Kidney (tissue), 14 donors: ENCODE data around the gene PPARA. TPM values are rescaled to one million over a fixed set of nuclear protein-coding genes. Genes with fewer than 3 reads are reported as not detected.
A peak's percentile ranks its signal among the peaks of the same experiment; 100 is the strongest.

ENCODE experiments used
- DNase-seq, 5 donors: peaks; one replicate each; pipeline ENCODE4 v3.0.0-alpha.2; 2013 to 2020
- FAIRE-seq: peaks from 2 replicates; lab custom pipeline; 2012; peaks lifted over from hg19 to GRCh38; lab: Jason Lieb, UNC
- H3K27ac ChIP-seq, 2 donors: one replicate each; pipeline ENCODE4 v1.7.0; 2013; ENCODE audit warnings: low read depth in 2 of 2, low read length in 2 of 2, inconsistent platforms in 1 of 2
- H3K27me3 ChIP-seq: one replicate; pipeline ENCODE4 v1.7.1; 2013; ENCODE audit warnings: low read length, inconsistent platforms; ENCODE audit not compliant: control insufficient read depth, insufficient read depth
- H3K36me3 ChIP-seq, 3 donors: one replicate each; pipeline versions ENCODE4 v1.7.0 to v1.7.1; 2013; ENCODE audit warnings: low read length in 3 of 3, control low read depth in 1 of 3, inconsistent platforms in 1 of 3; ENCODE audit not compliant: insufficient read depth in 3 of 3, control insufficient read depth in 2 of 3
- H3K4me1 ChIP-seq, 3 donors: one replicate each; pipeline versions ENCODE4 v1.7.0 to v1.7.1; 2013; ENCODE audit warnings: low read length in 3 of 3, inconsistent platforms in 1 of 3, low read depth in 1 of 3; ENCODE audit not compliant: control insufficient read depth in 2 of 3, insufficient read depth in 2 of 3
- H3K4me3 ChIP-seq, 3 donors: one replicate each; pipeline versions ENCODE4 v1.7.0 to v1.8.1; 2013; ENCODE audit warnings: low read length in 3 of 3, control low read depth in 1 of 3, inconsistent platforms in 1 of 3
- H3K9ac ChIP-seq, 3 donors: one replicate each; pipeline versions ENCODE4 v1.7.0 to v1.7.1; 2013; ENCODE audit warnings: low read length in 3 of 3, control low read depth in 1 of 3, inconsistent platforms in 1 of 3
- H3K9me3 ChIP-seq, 3 donors: one replicate each; pipeline versions ENCODE4 v1.7.0 to v1.7.1; 2013; ENCODE audit warnings: low read length in 3 of 3, control low read depth in 1 of 3, inconsistent platforms in 1 of 3; ENCODE audit not compliant: control insufficient read depth in 2 of 3, insufficient read depth in 1 of 3
- intact Hi-C: fragments of 100-400 bp; cut with DNase I; formaldehyde crosslinking; loops from one replicate; pipeline ENCODE4 v1.11.1; 2022
- polyA plus RNA-seq: library from polyadenylated mRNA; stranded (reverse); fragments of 350-450 nt; fragmentation: Illumina TruSeq; extraction: RNeasy Lipid Tissue Mini Kit (QIAGEN cat#74804); gene quantifications from one replicate; pipeline ENCODE4 v1.2.3, GENCODE V29; 2014; ENCODE audit warnings: low read depth, low replicate concordance; ENCODE audit not compliant: insufficient read depth
- total RNA-seq: library from RNA; stranded (reverse); fragmentation: NEBNext Ultra II Directional; extraction: Animal tissue kit (Norgen Biotek cat#: 25700); gene quantifications from one replicate; pipeline ENCODE4 v1.2.1, GENCODE V29; 2021
- TF ChIP-seq, protein P1 (sequence below): IDR thresholded peaks from 3 replicates; pipeline ENCODE4 v1.5.1; 2012; ENCODE audit warnings: mild to moderate bottlenecking, moderate library complexity, borderline replicate concordance; ENCODE audit not compliant: insufficient read depth; ENCODE audit errors: extremely low read depth
- donor health status: control.
- donor health status: control.
- donor health status: control.
- donor health status: control.
- donor health status: control.
- donor health status: DM: yes; HTN: yes; CAD: no.
- donor health status: Normal renal cell carcinoma (clear cell type).

The PPARA gene
- total and polyA plus RNA-seq, 2 donors from 2014 or later = 15.8 to 36.8 TPM

DNA sequence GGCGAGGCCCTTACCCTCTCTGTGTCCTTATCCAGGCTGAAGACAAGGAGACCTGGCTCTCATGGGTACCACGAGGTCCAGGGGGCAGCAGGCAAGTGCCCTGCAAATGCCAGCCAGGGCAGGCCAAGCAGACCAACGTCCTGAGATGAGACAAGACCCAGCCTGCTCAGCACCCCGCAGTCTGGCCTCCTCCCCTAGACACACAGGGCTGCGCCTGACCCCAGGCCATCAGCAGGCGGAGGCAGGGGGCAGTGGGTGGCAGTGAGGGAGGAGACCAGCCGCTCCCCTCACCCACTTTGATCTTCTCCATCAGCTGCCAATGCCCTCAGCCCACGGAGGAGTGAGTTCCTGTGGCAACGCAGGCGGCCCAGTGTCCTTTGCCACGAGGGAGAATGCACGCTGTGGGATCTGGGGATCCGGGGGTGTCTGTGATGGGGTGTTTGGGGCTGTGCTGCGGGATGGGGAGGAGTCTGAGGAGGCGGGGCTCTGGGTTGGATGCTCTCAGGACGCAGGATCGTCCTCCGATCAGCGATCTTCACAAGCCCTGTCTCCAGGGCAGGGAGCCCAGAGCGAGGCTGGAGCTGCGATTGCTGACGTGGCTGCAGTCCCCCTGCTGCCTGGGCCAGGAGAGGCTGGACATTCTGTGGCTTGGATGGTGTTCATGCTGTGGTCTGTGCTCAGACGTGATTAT lies 30.5 kb upstream of the PPARA start:
- H3K27me3 ChIP-seq = no peaks in the 10 kb centered on the region
- H3K4me3 ChIP-seq = no peak overlapping the region
- peaks cover 0 to 18% (median 9%) of the 10 kb centered on the region in 3 donors for H3K4me1 ChIP-seq
- no peaks in the 10 kb centered on the region for H3K36me3 ChIP-seq
- TF ChIP-seq, protein P1, sequence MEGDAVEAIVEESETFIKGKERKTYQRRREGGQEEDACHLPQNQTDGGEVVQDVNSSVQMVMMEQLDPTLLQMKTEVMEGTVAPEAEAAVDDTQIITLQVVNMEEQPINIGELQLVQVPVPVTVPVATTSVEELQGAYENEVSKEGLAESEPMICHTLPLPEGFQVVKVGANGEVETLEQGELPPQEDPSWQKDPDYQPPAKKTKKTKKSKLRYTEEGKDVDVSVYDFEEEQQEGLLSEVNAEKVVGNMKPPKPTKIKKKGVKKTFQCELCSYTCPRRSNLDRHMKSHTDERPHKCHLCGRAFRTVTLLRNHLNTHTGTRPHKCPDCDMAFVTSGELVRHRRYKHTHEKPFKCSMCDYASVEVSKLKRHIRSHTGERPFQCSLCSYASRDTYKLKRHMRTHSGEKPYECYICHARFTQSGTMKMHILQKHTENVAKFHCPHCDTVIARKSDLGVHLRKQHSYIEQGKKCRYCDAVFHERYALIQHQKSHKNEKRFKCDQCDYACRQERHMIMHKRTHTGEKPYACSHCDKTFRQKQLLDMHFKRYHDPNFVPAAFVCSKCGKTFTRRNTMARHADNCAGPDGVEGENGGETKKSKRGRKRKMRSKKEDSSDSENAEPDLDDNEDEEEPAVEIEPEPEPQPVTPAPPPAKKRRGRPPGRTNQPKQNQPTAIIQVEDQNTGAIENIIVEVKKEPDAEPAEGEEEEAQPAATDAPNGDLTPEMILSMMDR = no peak
- FAIRE-seq (no peak), DNase-seq (peak in 1 of 5 donors; percentile 90)
- no peak overlapping the region for H3K27ac ChIP-seq
- intact Hi-C loops = loop anchor here (5.0 kb wide), 1 partner anchor 192 kb away; no protein-coding TSS in a partner anchor
- no peak overlapping the region for H3K9ac ChIP-seq
- H3K9me3 ChIP-seq = no peaks in the 10 kb centered on the region

DNA sequence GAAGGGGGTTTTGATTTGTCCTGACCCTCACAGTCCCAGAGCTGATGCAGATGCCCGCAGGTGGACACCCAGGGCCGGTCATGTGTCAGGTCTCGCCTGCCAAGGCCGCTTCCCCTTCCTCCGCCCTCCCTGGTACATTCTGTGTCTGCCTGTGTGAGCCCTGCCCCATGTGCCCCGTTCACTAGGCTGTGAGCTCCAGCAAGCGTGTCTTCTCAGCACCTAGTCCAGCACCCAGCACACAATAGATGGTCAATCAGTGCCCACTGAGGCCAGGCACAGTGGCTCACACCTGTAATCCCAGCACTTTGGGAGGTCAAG lies 29.9 kb upstream of the PPARA start:
- H3K36me3 ChIP-seq = no peaks in the 10 kb centered on the region
- DNase-seq (no peak), FAIRE-seq (no peak)
- H3K9ac ChIP-seq = no peak overlapping the region
- H3K27ac ChIP-seq = no peak overlapping the region
- TF ChIP-seq, protein P1 = no peak
- no peaks in the 10 kb centered on the region for H3K27me3 ChIP-seq
- H3K9me3 ChIP-seq = no peaks in the 10 kb centered on the region
- no peak overlapping the region for H3K4me3 ChIP-seq
- H3K4me1 ChIP-seq = peaks cover 0 to 13% (median 8%) of the 10 kb centered on the region in 3 donors
- intact Hi-C loops = loop anchor here (5.0 kb wide), 1 partner anchor 192 kb away; no protein-coding TSS in a partner anchor

DNA sequence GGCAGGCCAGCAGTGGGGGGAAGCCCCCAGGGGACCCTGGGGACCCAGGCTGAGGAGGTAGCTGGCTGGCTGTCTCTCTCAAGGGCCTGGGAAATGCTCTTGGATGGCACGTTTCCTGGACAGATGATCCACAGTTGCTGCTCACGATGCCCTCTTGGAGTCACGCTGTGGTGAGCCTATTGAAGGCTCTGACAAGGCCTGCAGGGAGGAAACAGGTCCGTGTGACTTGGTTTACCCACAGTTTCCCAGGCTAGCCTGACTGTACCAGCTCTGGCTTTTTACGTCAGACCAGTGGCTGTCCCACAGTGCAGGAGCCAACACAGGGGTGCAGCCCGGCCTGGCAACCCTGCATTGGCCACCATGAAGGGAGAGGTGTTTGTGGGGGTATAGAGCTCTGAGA lies 29.2 kb upstream of the PPARA start:
- FAIRE-seq = no peak
- H3K4me3 ChIP-seq = no peak overlapping the region
- no peaks in the 10 kb centered on the region for H3K27me3 ChIP-seq
- no peaks in the 10 kb centered on the region for H3K36me3 ChIP-seq
- no peak overlapping the region for H3K9ac ChIP-seq
- no peaks in the 10 kb centered on the region for H3K9me3 ChIP-seq
- TF ChIP-seq, protein P1 = no peak
- DNase-seq = no peak
- H3K27ac ChIP-seq = no peak overlapping the region
- peaks cover 0 to 7% (median 1%) of the 10 kb centered on the region in 3 donors for H3K4me1 ChIP-seq
- intact Hi-C loops = loop anchor here (5.0 kb wide), 1 partner anchor 191 kb away; no protein-coding TSS in a partner anchor
